NCI-H187 treated with DMSO at 0.1 percent for 48 hours (cell line): ENCODE results near the gene ACSS2.

Experiments used
- DNase-seq: peaks from one replicate; lab custom pipeline; 2025; lab: John Stamatoyannopoulos, UW

Gene ACSS2

GRCh38 chr20:34876406-34877282 is at the start of gene ACSS2:
Gene ACSS2 (plus strand): TSS chr20:34876612. CDS start chr20:34876646, 34 bp downstream.
- no peak for DNase-seq

- DNase-seq = no peak
These were observed 47.2 kb upstream of the ACSS2 start for GRCh38 chr20:34829191-34829590.

- no peak for DNase-seq
These were observed 44.5 kb upstream of the ACSS2 start for GRCh38 chr20:34831936-34832335.

GRCh38 chr20:34834459-34834893 is 41.9 kb upstream of the ACSS2 start:
- DNase-seq = no peak

GRCh38 chr20:34842143-34842542 is 34.3 kb upstream of the ACSS2 start:
- no peak for DNase-seq

- DNase-seq = no peak
These were observed 33.0 kb upstream of the ACSS2 start for GRCh38 chr20:34843421-34843820.

- no peak for DNase-seq
These were observed 27.8 kb upstream of the ACSS2 start for GRCh38 chr20:34848597-34848996.

- no peak for DNase-seq
These were observed 26.6 kb upstream of the ACSS2 start for GRCh38 chr20:34849778-34850177.

- DNase-seq = no peak
These were observed 25.4 kb upstream of the ACSS2 start for GRCh38 chr20:34850969-34851368.

GRCh38 chr20:34852298-34852697 is 24.1 kb upstream of the ACSS2 start:
- no peak for DNase-seq

GRCh38 chr20:34859367-34859766 is 17.0 kb upstream of the ACSS2 start:
- no peak for DNase-seq

GRCh38 chr20:34859826-34860545 is 16.4 kb upstream of the ACSS2 start:
- no peak for DNase-seq

GRCh38 chr20:34861386-34862084 is 14.9 kb upstream of the ACSS2 start:
- DNase-seq = no peak

- DNase-seq = no peak
These were observed 13.7 kb upstream of the ACSS2 start for GRCh38 chr20:34862724-34863123.

GRCh38 chr20:34863421-34863965 is 12.9 kb upstream of the ACSS2 start:
- DNase-seq = no peak

- no peak for DNase-seq
These were observed 12.2 kb upstream of the ACSS2 start for GRCh38 chr20:34864216-34864615.

- DNase-seq = no peak
These were observed 5.0 kb upstream of the ACSS2 start for GRCh38 chr20:34871320-34871926.

- no peak for DNase-seq
These were observed 4.3 kb upstream of the ACSS2 start for GRCh38 chr20:34871966-34872621.

GRCh38 chr20:34872622-34873224 is 3.7 kb upstream of the ACSS2 start, which contains the start of gene GGT7:
Gene GGT7 (minus strand): TSS chr20:34872856. CDS start chr20:34872815, 41 bp downstream.
- no peak for DNase-seq

GRCh38 chr20:34873583-34874093 is 2.8 kb upstream of the ACSS2 start:
- no peak for DNase-seq
